NCI-H1092 (cell line): ENCODE measurements around the gene TXNL1.
"Not testable (repeated sequence)": the region's sequence is repeated elsewhere in the genome, so short reads cannot be mapped to it uniquely, and the experiment has no call there.

Experiments
- DNase-seq: peaks from one replicate; lab custom pipeline; 2025; lab: John Stamatoyannopoulos, UW

The TXNL1 gene

GRCh38 chr18:56645415-56646016 lies 7.1 kb upstream of the TXNL1 start:
- DNase-seq: peak; percentile 1

GRCh38 chr18:56643381-56643780 lies 5.0 kb upstream of the TXNL1 start:
- no peak for DNase-seq

GRCh38 chr18:56641714-56642337 lies 3.4 kb upstream of the TXNL1 start:
- DNase-seq: no peak

GRCh38 chr18:56639571-56639970 lies 1.2 kb upstream of the TXNL1 start:
- DNase-seq: no peak

- DNase-seq: no peak
Measured at GRCh38 chr18:56639104-56639381, 651 bp upstream of the TXNL1 start.

GRCh38 chr18:56637711-56638231 lies 621 bp downstream of the TXNL1 start:
- no peak for DNase-seq

GRCh38 chr18:56637176-56637575 lies 1.2 kb downstream of the TXNL1 start:
- DNase-seq: no peak

GRCh38 chr18:56635007-56635406 lies 3.4 kb downstream of the TXNL1 start:
- no peak for DNase-seq

- DNase-seq: no peak
Measured at GRCh38 chr18:56632070-56633022, 6.0 kb downstream of the TXNL1 start.

- no peak for DNase-seq
Measured at GRCh38 chr18:56627991-56628390, 10.4 kb downstream of the TXNL1 start.

GRCh38 chr18:56615738-56616520 lies 22.5 kb downstream of the TXNL1 start:
- DNase-seq: no peak

- DNase-seq: no peak
Measured at GRCh38 chr18:56606618-56607017, 31.8 kb downstream of the TXNL1 start.

- DNase-seq: no peak
Measured at GRCh38 chr18:56598422-56598821, 40.0 kb downstream of the TXNL1 start.

GRCh38 chr18:56593906-56594305 lies 44.5 kb downstream of the TXNL1 start:
- no peak for DNase-seq

- DNase-seq: no peak
Measured at GRCh38 chr18:56580026-56580425, 58.4 kb downstream of the TXNL1 start.

GRCh38 chr18:56579451-56579850 lies 58.9 kb downstream of the TXNL1 start:
- DNase-seq: no peak

- DNase-seq: no peak
Measured at GRCh38 chr18:56576826-56577573, 61.4 kb downstream of the TXNL1 start.

- peak; percentile 11 for DNase-seq
Measured at GRCh38 chr18:56575819-56576663, 62.4 kb downstream of the TXNL1 start.

- no peak for DNase-seq
Measured at GRCh38 chr18:56574861-56575260, 63.5 kb downstream of the TXNL1 start.

GRCh38 chr18:56572267-56572666 lies 66.1 kb downstream of the TXNL1 start:
- not testable (repeated sequence) for DNase-seq
